Heart right ventricle (tissue), 16 donors: Measurements from ENCODE around the gene CELA2A. TPM values are rescaled to one million over a fixed set of nuclear protein-coding genes. Genes with fewer than 3 reads are reported as not detected.
A peak's percentile ranks its signal among the peaks of the same experiment; 100 is the strongest.

Experiments
- ATAC-seq, 8 donors: fragments of 200-7000 bp; cut with Tn5 transposase; one replicate each; pipeline ENCODE4 v1.9.1; 2020; ENCODE audit warnings: mild to moderate bottlenecking in 8 of 8, moderate library complexity in 8 of 8, moderate number of reproducible peaks in 1 of 8
- DNase-seq, 2 donors: peaks; one replicate each; pipeline ENCODE4 v3.0.0-alpha.2; 2020
- H3K27ac ChIP-seq, 10 donors: fragments of 200-600 bp; sonication (generic) in 2 of 10; one replicate each; pipeline versions ENCODE4 v1.5.0 to v1.8.0; 2020 to 2022; ENCODE audit warnings: mild to moderate bottlenecking in 3 of 10
- H3K27me3 ChIP-seq, 7 donors: fragments of 200-600 bp; one replicate each; pipeline ENCODE4 v1.8.0; 2021 to 2022; ENCODE audit warnings: mild to moderate bottlenecking in 2 of 7
- H3K36me3 ChIP-seq, 9 donors: fragments of 200-600 bp; sonication (generic) in 1 of 9; one replicate each; pipeline versions ENCODE4 v1.5.0 to v1.8.0; 2020 to 2022; ENCODE audit warnings: mild to moderate bottlenecking in 2 of 9
- H3K4me1 ChIP-seq, 9 donors: fragments of 200-600 bp; sonication (generic) in 1 of 9; one replicate each; pipeline versions ENCODE4 v1.5.0 to v1.8.0; 2020 to 2022; ENCODE audit warnings: mild to moderate bottlenecking in 4 of 9
- H3K4me3 ChIP-seq, 10 donors: fragments of 200-600 bp; sonication (generic) in 2 of 10; one replicate each; pipeline versions ENCODE4 v1.5.0 to v1.8.0; 2020 to 2022; ENCODE audit warnings: mild to moderate bottlenecking in 7 of 10, moderate library complexity in 2 of 10
- H3K9me3 ChIP-seq, 11 donors: fragments of 200-600 bp in 10 of 11; sonication (generic) in 2 of 11; one replicate each; pipeline versions ENCODE4 v1.5.0 to v1.8.0; 2013 to 2022; ENCODE audit warnings: mild to moderate bottlenecking in 2 of 11, control low read depth in 1 of 11, moderate library complexity in 1 of 11
- CTCF ChIP-seq, 9 donors: fragments of 200-600 bp; sonication (generic) in 2 of 9; IDR thresholded peaks; one replicate each; pipeline versions ENCODE4 v1.5.0 to v1.8.0; 2021 to 2022; ENCODE audit warnings: antibody characterized with exemption in 9 of 9, mild to moderate bottlenecking in 5 of 9, moderate library complexity in 1 of 9
- WGBS, 2 donors: extraction: QIAGEN DNeasy Blood & Tissue Kit; methylation state at CpG; one replicate each; pipeline ENCODE4 v1.1.7; 2013; ENCODE audit warnings: inconsistent platforms in 1 of 2; 5-methylcytosine and 5-hydroxymethylcytosine counted together
- intact Hi-C, 10 donors: fragments of 100-400 bp; cut with DNase I; formaldehyde crosslinking; loops; one replicate each; pipeline versions ENCODE4 v1.11.1 to v1.14.2; 2022
- polyA plus RNA-seq, 2 donors: library from polyadenylated mRNA; stranded (reverse); fragments of 200-250 nt; gene quantifications; one replicate each; pipeline ENCODE4 v1.2.3, GENCODE V29; 2013
- total RNA-seq, 10 donors: library from RNA; stranded (reverse); fragmentation: NEBNext Ultra II Directional in 3 of 10; extraction: Animal tissue kit (Norgen Biotek cat#: 25700) in 3 of 10; gene quantifications; one replicate each; pipeline versions ENCODE4 v1.2.1 to v1.2.4, GENCODE V29; 2021 to 2023
- donor health status: Arrhythmogenic right ventricular cardiomyopathy.
- donor health status: ischemic (EF 13 %, LVEDD 7.1; RV severe dilation, severe dysfunction).
- donor health status: healthy with polysubstance abuse.
- donor health status: DM: no; HTN: yes; CAD: no.
- donor health status: DM: no; HTN: no; CAD: no.
- donor health status: ischemic (EF 25% LVEDD 6.9; RV normal size, moderate dysfunction).
- donor health status: ischemic (EF 25% LVEDD 5.7; RV mildly dilated, moderate dysfunction).
- donor health status: healthy.
- donor health status: DM: yes; HTN: yes; CAD: no.
- donor health status: Ischemic cardiomyopathy.
- donor health status: ischemic (EF 35%, LVEDD 5.7; RV mildly dilated, moderate dysfunction).
- donor health status: nonischemic (EF 11% LVEDD 7.7; RV severe dilation, severe dysfunction).
- donor health status: DM: yes; HTN: yes; CAD: no.
- donor health status: PGD.
- donor health status: ischemic (EF 29% LVEDD 5.4; RV normal size, mild dysfunction).
- donor health status: nonischemic (EF 23%, LVEDD 6.1; RV moderate dilation, normal function).

Gene CELA2A
- total and polyA plus RNA-seq, 12 donors = 0.09 to 1.6 (median 1.1) TPM; not detected in 4

- Histone ChIP-seq H3K4me1 (peaks cover 5 to 27% (median 11%) of the 10 kb centered on the region in 9 donors), H3K9me3 (no peaks in the 10 kb centered on the region), H3K27me3 (no peaks in the 10 kb centered on the region), H3K4me3 (no peak overlapping the region), H3K36me3 (peaks cover 0 to 65% (median 0%) of the 10 kb centered on the region in 9 donors), H3K27ac (peak overlapping the region in 1 of 10 donors; percentile 31)
- DNase-seq = no peak
- TF ChIP-seq CTCF (IDR thresholded peaks at IDR 0.05) = no peak
- ATAC-seq = no peak
- WGBS, 2 donors = 90 to 94% methylated on average over 18 of the region's 18 CpGs
- intact Hi-C loops = loop anchor here in 1 of 10 donors (5.0 kb wide), 1 partner anchor 102 kb away; no protein-coding TSS in a partner anchor
These were observed 27.6 kb upstream of the CELA2A start for GRCh38 chr1:15428815-15429435.

- H3K27me3 ChIP-seq = no peaks in the 10 kb centered on the region
- TF ChIP-seq CTCF (IDR thresholded peaks at IDR 0.05) = no peak
- intact Hi-C loops = loop anchor here in 8 of 10 donors (2.0 to 10.0 kb wide), 5 partner anchors 55 to 305 kb away; no protein-coding TSS in a partner anchor
- ATAC-seq = no peak
- peaks cover 0 to 61% (median 0%) of the 10 kb centered on the region in 9 donors for H3K36me3 ChIP-seq
- DNase-seq = no peak
- no peak overlapping the region for H3K4me3 ChIP-seq
- H3K4me1 ChIP-seq = peaks cover 5 to 30% (median 11%) of the 10 kb centered on the region in 9 donors
- peak overlapping the region in 1 of 10 donors; percentile 31 for H3K27ac ChIP-seq
- WGBS, 2 donors = 89 to 94% methylated on average over 19 of the region's 19 CpGs
- no peaks in the 10 kb centered on the region for H3K9me3 ChIP-seq
These were observed 26.8 kb upstream of the CELA2A start for GRCh38 chr1:15429701-15430149.

- TF ChIP-seq CTCF (IDR thresholded peaks at IDR 0.05) = peak; percentile 94 to 99 (median 96)
- peaks cover 0 to 49% (median 0%) of the 10 kb centered on the region in 9 donors for H3K36me3 ChIP-seq
- intact Hi-C loops = loop anchor here (1.0 to 10.0 kb wide), 6 partner anchors 56 to 306 kb away; no protein-coding TSS in a partner anchor
- H3K9me3 ChIP-seq = no peaks in the 10 kb centered on the region
- peaks cover 5 to 28% (median 11%) of the 10 kb centered on the region in 9 donors for H3K4me1 ChIP-seq
- DNase-seq (peak; percentile 70 to 77), ATAC-seq (peak; percentile 53 to 81 (median 72))
- H3K27ac ChIP-seq = no peak overlapping the region
- H3K4me3 ChIP-seq = no peak overlapping the region
- 61 to 62% methylated on average over 19 of the region's 19 CpGs for WGBS, 2 donors
- no peaks in the 10 kb centered on the region for H3K27me3 ChIP-seq
These were observed 25.6 kb upstream of the CELA2A start for GRCh38 chr1:15430787-15431570.

- DNase-seq = no peak
These were observed 25.0 kb upstream of the CELA2A start for GRCh38 chr1:15431571-15431948.

More at GRCh38 chr1:15431571-15431948, 25.0 kb upstream of the CELA2A start:
- intact Hi-C loops = loop anchor here (1.0 to 10.0 kb wide), 6 partner anchors 57 to 307 kb away; no protein-coding TSS in a partner anchor
- no peak overlapping the region for H3K4me3 ChIP-seq
- peaks cover 0 to 43% (median 0%) of the 10 kb centered on the region in 9 donors for H3K36me3 ChIP-seq
- no peak for TF ChIP-seq CTCF (IDR thresholded peaks at IDR 0.05)
- no peaks in the 10 kb centered on the region for H3K27me3 ChIP-seq
- ATAC-seq = no peak
- H3K9me3 ChIP-seq = no peaks in the 10 kb centered on the region
- H3K4me1 ChIP-seq = peaks cover 5 to 22% (median 11%) of the 10 kb centered on the region in 9 donors
- no peak overlapping the region for H3K27ac ChIP-seq
- 83 to 90% methylated on average over 4 of the region's 4 CpGs for WGBS, 2 donors
